CD4-positive, alpha-beta T cell treated with Interleukin-15 for 4 hours (primary cell): ENCODE measurements around the gene MAPK8IP3.

Experiments
- DNase-seq: peaks from one replicate; pipeline ENCODE4 v3.0.0-alpha.2; 2020; ENCODE audit warnings: low spot score

Gene MAPK8IP3

GRCh38 chr16:1809281-1809801 lies 103.3 kb downstream of the MAPK8IP3 start:
- DNase-seq: no peak

- no peak for DNase-seq
These were observed 104.1 kb downstream of the MAPK8IP3 start for GRCh38 chr16:1810106-1810505.

GRCh38 chr16:1810536-1810935 lies 104.5 kb downstream of the MAPK8IP3 start:
- DNase-seq: no peak

GRCh38 chr16:1812732-1813163 lies 106.8 kb downstream of the MAPK8IP3 start:
- peak; percentile 17 for DNase-seq

GRCh38 chr16:1815461-1815860 lies 109.5 kb downstream of the MAPK8IP3 start:
- DNase-seq: no peak

GRCh38 chr16:1816396-1817275 lies 110.6 kb downstream of the MAPK8IP3 start:
- no peak for DNase-seq

GRCh38 chr16:1817276-1817589 lies 111.2 kb downstream of the MAPK8IP3 start:
- no peak for DNase-seq

- DNase-seq: no peak
These were observed 111.7 kb downstream of the MAPK8IP3 start for GRCh38 chr16:1817716-1818115.

- DNase-seq: no peak
These were observed 112.3 kb downstream of the MAPK8IP3 start for GRCh38 chr16:1818204-1818872.

- no peak for DNase-seq
These were observed 113.0 kb downstream of the MAPK8IP3 start for GRCh38 chr16:1818873-1819525.

GRCh38 chr16:1819611-1820010 lies 113.6 kb downstream of the MAPK8IP3 start:
- DNase-seq: no peak
